Measurements from ENCODE around the gene TRAK1.

DNA sequence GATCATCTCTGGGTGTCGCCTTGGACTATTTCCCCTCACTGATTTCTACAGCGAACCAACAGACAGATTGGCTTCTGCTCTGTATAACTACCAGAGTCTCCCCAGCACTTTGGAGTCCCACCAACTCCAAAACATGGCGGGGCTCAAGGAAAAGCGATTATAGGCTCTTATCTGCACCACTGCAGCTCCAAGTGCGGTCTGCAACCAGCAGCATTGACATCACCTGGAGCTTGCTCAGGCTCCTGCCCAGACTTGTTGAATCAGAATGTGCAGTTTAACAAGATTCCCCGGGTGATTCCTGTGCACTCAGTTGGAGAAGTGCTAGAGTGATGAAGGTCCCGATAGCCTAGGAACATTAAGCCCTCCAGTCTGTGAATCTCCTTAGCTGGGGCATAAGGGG, 165.8 kb downstream of the TRAK1 start:
- TF ChIP-seq POLR2A (IDR thresholded peaks at IDR 0.05; ENCODE audit: low read depth, low read length) (no peak), POLR2AphosphoS5 (IDR thresholded peaks at IDR 0.05; ENCODE audit: low read depth, low read length) (no peak)
